ENCODE measurements around the gene BCAN.

The BCAN gene

DNA sequence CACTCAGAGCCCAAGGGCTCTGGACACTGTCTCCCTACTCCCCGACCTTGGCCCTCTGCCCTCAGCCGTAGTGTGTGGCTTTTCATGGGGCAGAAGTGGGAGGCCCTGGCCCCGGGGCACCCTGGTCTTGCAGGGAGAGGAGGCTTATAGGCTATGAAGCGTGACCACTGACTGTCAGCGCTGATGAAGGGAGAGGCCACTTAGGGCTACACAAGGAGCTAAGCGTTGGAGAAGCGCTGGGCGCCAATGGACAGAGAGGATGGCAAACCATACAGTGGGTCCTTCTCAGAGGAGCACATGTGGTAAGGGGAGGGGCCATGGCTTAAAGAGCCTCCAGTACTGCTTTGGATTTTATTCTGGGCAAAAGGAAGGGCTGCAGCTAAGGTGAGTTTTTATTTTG is 55.6 kb downstream of the BCAN start:
- H3K27ac ChIP-seq: no peak overlapping the region
- no peak for TF ChIP-seq ZFX (IDR thresholded peaks at IDR 0.05)
- TF ChIP-seq, protein P1, sequence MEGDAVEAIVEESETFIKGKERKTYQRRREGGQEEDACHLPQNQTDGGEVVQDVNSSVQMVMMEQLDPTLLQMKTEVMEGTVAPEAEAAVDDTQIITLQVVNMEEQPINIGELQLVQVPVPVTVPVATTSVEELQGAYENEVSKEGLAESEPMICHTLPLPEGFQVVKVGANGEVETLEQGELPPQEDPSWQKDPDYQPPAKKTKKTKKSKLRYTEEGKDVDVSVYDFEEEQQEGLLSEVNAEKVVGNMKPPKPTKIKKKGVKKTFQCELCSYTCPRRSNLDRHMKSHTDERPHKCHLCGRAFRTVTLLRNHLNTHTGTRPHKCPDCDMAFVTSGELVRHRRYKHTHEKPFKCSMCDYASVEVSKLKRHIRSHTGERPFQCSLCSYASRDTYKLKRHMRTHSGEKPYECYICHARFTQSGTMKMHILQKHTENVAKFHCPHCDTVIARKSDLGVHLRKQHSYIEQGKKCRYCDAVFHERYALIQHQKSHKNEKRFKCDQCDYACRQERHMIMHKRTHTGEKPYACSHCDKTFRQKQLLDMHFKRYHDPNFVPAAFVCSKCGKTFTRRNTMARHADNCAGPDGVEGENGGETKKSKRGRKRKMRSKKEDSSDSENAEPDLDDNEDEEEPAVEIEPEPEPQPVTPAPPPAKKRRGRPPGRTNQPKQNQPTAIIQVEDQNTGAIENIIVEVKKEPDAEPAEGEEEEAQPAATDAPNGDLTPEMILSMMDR (conservative IDR thresholded peaks at IDR 0.05): no peak

DNA sequence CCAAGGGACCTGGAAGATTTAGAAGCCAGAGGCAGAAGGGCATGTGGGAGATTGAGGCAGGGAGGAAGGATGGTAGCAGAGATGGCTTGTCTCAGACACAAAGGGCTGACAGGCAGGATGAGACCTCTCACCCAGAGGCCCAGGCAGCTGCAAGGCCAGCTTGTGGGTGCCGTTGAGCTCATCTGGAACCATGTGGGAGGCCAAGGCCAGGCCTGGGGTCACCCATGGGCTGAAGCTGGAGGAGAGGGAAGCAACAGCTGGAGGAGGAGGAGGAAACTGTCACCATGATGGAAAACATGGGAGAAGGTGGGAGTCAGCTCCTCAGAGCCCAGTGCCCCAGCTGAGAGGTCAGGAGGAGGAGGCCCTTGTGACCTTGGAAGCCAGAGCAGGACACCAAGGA is 57.1 kb downstream of the BCAN start:
- no peak for TF ChIP-seq ZFX (IDR thresholded peaks at IDR 0.05)
- TF ChIP-seq, protein P1 (conservative IDR thresholded peaks at IDR 0.05): no peak
- no peak overlapping the region for H3K27ac ChIP-seq

DNA sequence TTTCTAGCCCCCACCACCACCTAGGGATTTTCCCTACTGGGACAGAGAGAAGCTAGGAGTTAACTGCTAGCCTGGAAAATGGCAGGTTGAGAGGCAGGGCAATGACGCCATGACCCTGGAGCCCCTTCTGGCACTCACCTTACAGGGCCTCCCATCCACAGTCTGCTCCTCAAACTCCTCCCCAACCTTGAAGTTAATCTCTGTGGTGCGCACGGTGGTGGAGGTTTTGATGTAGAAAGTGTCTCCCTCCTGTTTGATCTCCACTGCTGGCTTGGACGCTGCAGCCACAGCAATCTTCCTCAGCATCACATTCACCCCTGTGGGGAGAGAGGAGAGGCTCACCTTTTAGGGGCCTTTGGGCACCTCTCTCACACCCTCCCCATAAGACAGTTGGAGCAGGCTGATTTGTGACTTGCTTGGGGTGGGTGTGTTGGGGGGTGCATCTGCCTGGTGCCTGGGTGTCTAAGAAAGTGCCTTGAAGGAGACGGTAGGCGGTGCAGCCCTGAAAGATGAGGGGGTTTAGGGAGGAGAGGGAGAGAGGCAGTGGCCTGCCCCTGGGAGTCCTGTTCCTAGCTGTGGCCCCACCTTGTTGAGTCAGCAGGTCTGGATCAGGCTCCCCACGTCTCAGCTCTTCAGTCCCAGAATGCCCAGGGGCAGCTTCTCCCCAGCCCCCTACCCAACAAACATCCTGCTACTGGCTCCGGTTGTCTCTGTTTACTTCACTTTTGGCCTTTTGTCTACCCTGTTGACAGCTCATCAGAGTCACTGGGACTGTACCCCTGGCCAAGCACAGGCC is 59.0 kb downstream of the BCAN start:
- TF ChIP-seq, protein P1 (conservative IDR thresholded peaks at IDR 0.05): no peak
- TF ChIP-seq ZFX (IDR thresholded peaks at IDR 0.05): no peak
- no peak overlapping the region for H3K27ac ChIP-seq

DNA sequence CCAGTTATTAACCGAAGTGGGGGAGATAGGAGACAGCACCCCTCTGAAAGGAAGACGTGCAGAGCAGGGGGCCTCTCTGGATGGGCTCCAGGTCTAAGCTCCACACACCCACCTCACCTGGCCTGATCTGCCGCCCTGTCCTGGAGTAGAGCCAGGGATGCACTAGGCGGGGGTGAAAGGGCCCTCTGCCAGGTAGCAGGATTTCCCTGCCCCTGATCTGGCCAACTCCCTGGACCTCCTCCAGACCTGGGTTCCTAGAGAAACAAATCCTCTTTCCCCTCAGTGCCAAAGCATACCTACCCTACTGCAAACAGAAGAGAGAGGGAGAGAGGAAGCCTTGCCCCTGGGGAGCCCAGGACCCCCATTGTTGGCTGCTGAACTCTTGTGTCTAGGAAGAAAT is 61.4 kb downstream of the BCAN start:
- no peak overlapping the region for H3K27ac ChIP-seq
- no peak for TF ChIP-seq ZFX (IDR thresholded peaks at IDR 0.05)
- TF ChIP-seq, protein P1 (conservative IDR thresholded peaks at IDR 0.05): no peak

DNA sequence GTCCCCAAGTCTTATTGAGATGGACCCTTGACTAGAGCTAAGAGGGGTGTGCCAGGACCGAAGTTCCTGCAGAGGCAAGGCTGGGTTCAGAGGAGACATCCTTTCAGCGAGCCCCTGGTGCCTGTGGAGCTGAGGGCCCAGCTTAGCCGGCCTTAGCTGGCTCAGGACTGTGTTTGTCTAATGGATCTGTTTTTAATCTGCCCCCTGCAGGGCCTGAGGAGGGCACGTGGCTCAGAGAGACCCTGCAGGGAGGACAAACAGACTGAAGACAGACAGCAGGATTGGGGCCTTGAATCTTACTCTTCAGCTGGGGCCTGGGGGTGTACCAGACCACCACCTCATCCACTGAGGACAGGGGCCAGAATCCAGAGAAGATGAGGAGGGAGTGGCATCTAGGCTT is 61.8 kb downstream of the BCAN start:
- H3K27ac ChIP-seq: no peak overlapping the region
- TF ChIP-seq, protein P1 (conservative IDR thresholded peaks at IDR 0.05): no peak
- no peak for TF ChIP-seq ZFX (IDR thresholded peaks at IDR 0.05)

DNA sequence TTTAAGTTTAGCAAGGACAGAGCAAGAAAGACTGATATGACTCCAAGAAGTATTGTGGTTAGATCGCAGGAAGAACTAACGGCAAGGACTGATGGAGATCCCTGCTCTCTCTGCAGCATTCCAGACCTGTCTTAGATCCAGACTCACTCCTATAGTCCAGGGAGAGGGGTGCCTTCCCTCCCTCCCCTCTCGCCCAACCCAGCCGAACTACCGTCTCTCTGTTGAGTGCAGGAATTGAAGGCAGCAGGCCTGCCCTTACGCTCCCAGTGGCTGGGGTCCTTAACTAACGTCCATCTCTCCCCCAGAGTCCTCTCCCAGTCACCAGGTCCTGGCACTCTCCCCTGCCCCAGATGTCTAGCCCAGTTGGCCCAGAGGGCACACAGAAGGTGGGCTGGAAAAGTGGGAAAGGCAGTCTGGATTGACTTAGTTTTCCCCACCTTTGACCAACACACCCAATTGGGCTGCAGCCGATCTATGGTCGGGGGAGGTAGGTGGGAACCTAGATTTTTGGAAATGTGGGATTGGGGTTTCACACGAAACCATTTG is 62.3 kb downstream of the BCAN start:
- no peak overlapping the region for H3K27ac ChIP-seq
- TF ChIP-seq, protein P1 (conservative IDR thresholded peaks at IDR 0.05): no peak
- no peak for TF ChIP-seq ZFX (IDR thresholded peaks at IDR 0.05)

DNA sequence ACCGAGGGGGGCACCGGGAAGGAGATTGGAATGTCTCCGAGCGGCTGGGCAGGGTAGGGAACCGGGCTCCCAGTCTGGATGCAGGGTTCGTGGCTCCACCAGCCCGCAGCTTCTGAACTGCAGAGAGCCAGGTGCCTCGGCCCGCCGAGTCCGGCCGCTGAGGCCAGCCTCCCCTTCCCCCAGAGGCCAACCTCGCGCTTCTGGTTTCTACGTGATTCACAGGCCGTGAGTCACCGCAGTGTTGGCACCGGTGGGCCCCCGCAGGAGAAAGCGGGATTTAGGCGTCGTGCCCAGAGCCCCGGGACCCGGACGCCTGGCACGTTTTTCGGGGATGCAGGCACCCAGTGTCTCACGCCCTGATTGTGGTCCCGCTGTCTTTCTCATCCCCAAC is 63.0 kb downstream of the BCAN start:
- H3K27ac ChIP-seq: no peak overlapping the region

More for the DNA sequence above, 63.0 kb downstream of the BCAN start:
- no peak for TF ChIP-seq ZFX (IDR thresholded peaks at IDR 0.05)
- TF ChIP-seq, protein P1 (conservative IDR thresholded peaks at IDR 0.05): no peak
